NB4 (cell line): ENCODE measurements around the gene ZNF791.
A peak's percentile ranks its signal among the peaks of the same experiment; 100 is the strongest.

Source experiments
- DNase-seq: peaks from one replicate; pipeline ENCODE4 v3.0.0; 2010; ENCODE audit warnings: low read depth
- H3K4me3 ChIP-seq: one replicate; pipeline ENCODE4 v1.5.1; 2011; ENCODE audit warnings: mild to moderate bottlenecking, low read depth, low read length, moderate library complexity
- CTCF ChIP-seq: IDR thresholded peaks from one replicate; pipeline ENCODE4 v1.5.1; 2012; ENCODE audit warnings: low read depth, low read length
- MAX ChIP-seq: IDR thresholded peaks from 2 replicates; pipeline ENCODE4 v1.6.1; 2011; ENCODE audit warnings: low read depth, low read length
- MYC ChIP-seq: IDR thresholded peaks from 2 replicates; pipeline ENCODE4 v1.6.1; 2011; ENCODE audit warnings: low read depth, low read length
- POLR2A ChIP-seq: IDR thresholded peaks from 2 replicates; pipeline ENCODE4 v1.6.1; 2011; ENCODE audit warnings: mild to moderate bottlenecking; ENCODE audit not compliant: insufficient read length; ENCODE audit errors: extremely low read depth

Gene ZNF791

GRCh38 chr19:12626958-12627357 lies 16.2 kb downstream of the ZNF791 start:
- H3K4me3 ChIP-seq, result no peak overlapping the region
- no peak for DNase-seq
- no peak for TF ChIP-seq MYC

GRCh38 chr19:12628040-12629022 lies 17.6 kb downstream of the ZNF791 start:
- no peak for TF ChIP-seq POLR2A
- no peak for TF ChIP-seq MYC
- no peak for TF ChIP-seq CTCF
- no peak for TF ChIP-seq MAX
- DNase-seq, result no peak
- no peak overlapping the region for H3K4me3 ChIP-seq

GRCh38 chr19:12629215-12629614 lies 18.5 kb downstream of the ZNF791 start:
- no peak for TF ChIP-seq CTCF
- no peak for TF ChIP-seq MYC
- TF ChIP-seq MAX, result no peak
- TF ChIP-seq POLR2A, result no peak
- no peak overlapping the region for H3K4me3 ChIP-seq
- no peak for DNase-seq

- no peak overlapping the region for H3K4me3 ChIP-seq
- DNase-seq, result no peak
- no peak for TF ChIP-seq MYC
- TF ChIP-seq POLR2A, result no peak
Measured at GRCh38 chr19:12636631-12637030, 25.9 kb downstream of the ZNF791 start.

- DNase-seq, result no peak
- TF ChIP-seq CTCF (no peak), MAX (no peak), POLR2A (no peak), MYC (no peak)
- H3K4me3 ChIP-seq, result no peak overlapping the region
Measured at GRCh38 chr19:12638611-12639182, 28.0 kb downstream of the ZNF791 start.

- TF ChIP-seq POLR2A (no peak), MAX (peak; percentile 83), MYC (peak; percentile 92), CTCF (peak; percentile 81)
- no peak overlapping the region for H3K4me3 ChIP-seq
- peak; percentile 87 for DNase-seq
Measured at GRCh38 chr19:12639901-12640613, 29.3 kb downstream of the ZNF791 start.
